NCI-H187 treated with DMSO at 0.1 percent for 48 hours (cell line): ENCODE measurements around the gene OTULIN.

Experiments
- DNase-seq: peaks from one replicate; lab custom pipeline; 2025; lab: John Stamatoyannopoulos, UW

Gene OTULIN

GRCh38 chr5:14664270-14665100 lies at the start of gene OTULIN:
Gene OTULIN (plus strand): TSS chr5:14664718. CDS start chr5:14664826, 108 bp downstream.
- no peak for DNase-seq

- no peak for DNase-seq
Observed at GRCh38 chr5:14615365-14615764, 49.2 kb upstream of the OTULIN start.

- DNase-seq: no peak
Observed at GRCh38 chr5:14617441-14617840, 47.1 kb upstream of the OTULIN start.

DNA sequence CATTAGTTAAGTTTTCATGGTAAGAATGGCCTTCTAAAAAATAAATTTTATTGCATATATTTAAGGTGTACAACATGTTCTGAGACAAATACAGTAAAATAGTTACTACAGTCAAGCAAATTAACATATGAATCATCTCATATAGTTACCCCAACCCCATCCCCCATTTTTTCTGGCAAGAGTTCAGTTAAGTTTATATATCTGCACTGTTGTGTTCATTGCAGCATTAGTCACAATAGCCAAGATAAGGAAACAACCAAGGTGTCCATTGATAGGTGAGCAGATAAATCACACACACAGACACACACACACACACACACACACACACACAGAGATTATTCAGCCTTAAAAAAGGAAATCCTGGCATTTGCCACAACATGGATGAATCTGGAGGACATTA lies 37.2 kb upstream of the OTULIN start:
- no peak for DNase-seq

DNA sequence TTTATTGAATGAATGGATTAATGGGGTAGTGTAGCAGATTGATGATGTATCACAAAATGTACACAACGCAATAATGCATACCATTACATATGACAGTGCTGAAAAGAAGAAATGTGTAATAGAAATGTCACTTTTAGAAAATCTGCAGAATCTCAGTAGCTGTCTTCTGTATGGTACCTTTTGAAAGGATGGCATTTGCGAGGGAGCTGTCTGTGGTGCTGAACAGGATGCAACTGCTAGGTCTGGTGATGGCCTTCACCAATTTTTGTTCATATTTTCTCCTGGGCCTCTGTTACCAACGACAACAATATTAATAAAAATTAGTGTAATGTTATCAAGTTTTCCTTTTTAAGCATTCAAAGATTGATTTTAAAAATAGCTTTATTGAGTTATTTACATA lies 36.2 kb upstream of the OTULIN start:
- no peak for DNase-seq

DNA sequence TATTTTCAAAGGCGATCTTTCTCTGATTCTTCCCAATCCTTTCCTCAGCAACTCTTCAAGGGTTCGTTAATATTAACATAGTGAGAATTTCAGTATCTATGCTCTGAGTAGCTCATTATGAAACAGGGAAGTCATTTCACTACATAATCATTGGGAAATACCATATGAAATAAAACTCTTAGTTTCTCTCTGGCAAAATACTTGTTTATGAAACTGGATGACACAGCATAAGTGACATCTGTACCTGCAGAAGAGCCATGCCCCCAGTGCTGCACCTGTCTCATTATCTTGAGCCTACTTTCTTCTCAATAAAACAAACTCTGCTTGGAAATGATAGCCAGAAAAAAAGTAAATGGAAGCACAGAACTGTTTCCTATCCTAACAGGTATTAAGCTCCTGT lies 33.8 kb upstream of the OTULIN start:
- no peak for DNase-seq

GRCh38 chr5:14635656-14636055 lies 28.9 kb upstream of the OTULIN start:
- no peak for DNase-seq

DNA sequence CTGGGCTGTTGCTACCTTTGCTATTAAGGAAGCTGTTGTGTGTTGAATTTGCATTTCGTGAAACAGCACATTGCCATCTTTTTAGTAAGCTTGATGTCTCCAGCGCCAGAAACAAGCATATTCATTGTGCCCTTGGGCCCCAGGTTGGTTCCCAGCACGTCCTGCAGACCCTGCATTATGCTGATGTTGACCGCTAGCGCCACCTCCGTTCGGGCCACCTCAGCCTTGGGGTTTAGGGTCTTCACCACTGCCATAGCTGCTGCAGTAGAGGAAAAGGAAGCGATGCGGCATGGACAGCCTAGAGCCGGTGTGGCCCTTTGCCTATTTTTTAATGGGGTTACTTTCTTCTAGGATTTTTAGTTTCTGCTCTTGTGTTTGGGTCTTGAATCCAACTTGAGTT lies 23.8 kb upstream of the OTULIN start:
- no peak for DNase-seq

DNA sequence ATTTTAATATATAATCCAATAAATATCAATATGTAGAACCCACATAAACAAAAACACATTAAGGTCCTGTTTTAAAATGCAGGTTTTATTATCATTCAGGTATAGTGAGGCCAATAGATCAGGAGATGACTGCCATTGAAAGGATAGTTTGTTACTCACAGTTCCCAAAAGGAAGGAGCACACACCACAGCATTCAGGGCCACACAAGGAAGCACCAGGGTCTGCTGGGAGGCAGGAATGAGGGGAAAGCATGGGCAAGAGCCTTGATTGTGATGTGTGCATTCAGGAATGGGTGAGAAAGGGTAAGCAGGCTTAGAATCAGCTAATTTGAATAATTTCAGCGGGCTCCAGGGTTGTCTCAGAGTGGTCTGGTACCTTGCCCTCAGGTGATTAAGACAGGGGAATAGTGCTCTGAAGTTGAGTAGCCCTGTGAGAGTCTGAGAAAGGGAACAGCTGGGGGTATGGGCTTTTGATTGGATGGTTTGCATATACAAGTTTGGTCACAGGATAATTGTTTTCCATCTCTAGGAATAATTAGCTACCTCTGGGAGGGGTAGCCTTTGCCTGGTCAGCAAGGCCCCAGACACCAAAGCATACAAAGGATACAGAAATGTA lies 19.8 kb upstream of the OTULIN start:
- no peak for DNase-seq

GRCh38 chr5:14650052-14650451 lies 14.5 kb upstream of the OTULIN start:
- no peak for DNase-seq

DNA sequence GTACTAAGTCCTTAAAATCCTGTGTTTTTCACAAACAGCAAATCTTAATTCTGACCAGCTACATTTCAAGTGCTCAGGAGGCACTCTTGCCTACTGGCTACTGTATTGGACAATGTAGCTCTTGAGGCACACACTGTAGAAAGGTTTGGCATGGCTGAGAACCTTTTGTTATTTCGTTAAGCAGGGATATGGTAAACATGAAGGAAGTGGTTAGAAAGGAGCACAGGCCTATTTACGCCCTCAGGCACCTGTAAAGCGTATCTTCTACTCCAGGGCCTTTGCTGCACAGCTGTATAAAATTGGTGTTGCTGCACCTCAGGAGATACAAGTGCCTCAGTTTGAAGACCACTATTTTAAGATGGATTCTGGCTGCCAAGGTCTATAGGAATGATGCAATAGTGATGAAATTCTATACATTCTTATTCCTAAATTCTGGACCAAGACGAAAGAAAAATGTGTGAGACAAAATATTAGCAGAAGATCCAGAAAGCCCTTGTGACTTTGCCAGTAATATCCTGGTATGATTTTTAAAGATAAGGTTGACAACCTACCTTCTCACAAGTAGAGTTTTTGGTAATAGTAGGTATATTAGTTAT lies 9.3 kb upstream of the OTULIN start:
- DNase-seq: no peak

GRCh38 chr5:14656898-14657297 lies 7.6 kb upstream of the OTULIN start:
- DNase-seq: no peak

DNA sequence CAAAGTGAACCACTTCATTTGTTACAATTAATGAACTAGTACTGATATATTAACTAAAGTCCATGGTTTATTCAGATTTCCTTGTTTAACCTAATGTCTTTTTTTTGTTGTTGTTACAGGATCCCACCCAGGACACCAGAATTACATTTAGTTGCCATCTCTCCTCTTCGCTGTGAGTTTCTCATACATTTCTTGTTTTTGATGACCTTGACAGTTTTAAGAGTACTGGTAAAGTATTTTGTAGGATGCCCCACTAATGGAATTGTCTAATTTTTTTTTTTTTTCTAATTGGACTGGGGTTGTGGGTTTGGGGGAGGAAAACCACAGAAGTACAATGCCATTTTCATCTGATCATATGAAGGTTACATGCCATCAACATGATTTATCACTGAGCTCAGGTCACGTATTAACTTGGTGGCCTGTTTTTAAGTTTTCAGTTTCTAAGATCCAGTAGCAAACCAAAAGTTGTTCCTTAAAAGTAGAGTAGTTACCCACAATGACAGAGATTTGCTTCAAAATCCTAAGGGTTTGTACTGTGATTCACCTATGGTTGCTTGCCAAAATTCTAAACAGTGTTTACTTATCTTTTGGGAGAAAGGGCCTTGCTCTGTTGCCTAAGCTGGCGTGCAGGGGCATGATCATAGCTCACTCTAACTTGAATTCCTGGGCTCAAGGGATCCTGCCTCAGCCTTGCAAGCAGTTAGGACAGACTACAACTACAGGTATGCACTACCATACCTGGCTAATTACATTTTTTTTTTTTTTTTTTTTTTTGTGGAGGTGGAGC lies 4.5 kb upstream of the OTULIN start:
- no peak for DNase-seq

- DNase-seq: no peak
Observed at GRCh38 chr5:14660833-14661232, 3.7 kb upstream of the OTULIN start.

DNA sequence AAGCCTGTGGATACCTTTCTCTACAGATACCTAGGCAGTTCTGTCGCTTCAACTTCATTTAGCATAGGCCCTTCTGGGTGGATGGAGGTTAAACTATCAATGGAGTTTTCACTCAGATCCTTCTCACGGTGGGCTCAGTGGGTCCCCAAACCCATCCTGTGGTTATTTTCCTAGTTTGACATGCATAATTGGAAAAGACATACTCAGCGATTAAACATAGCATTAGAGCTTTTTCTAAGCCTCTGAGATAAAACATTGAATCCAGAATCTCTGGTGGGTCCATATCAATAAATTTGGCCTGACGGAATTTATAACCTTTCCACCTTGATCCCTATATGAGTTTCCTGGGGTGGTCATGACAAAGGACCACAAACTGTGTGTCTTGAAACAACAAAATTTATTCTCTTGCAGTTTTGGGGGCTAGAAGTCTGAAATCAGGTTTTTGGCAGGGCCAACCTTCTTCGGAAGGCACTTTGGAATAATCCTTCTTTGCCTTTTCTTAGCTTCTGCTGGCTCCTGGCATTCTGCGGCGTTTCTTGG lies 1.7 kb upstream of the OTULIN start:
- DNase-seq: no peak

GRCh38 chr5:14663734-14664269 lies 716 bp upstream of the OTULIN start:
- no peak for DNase-seq

DNA sequence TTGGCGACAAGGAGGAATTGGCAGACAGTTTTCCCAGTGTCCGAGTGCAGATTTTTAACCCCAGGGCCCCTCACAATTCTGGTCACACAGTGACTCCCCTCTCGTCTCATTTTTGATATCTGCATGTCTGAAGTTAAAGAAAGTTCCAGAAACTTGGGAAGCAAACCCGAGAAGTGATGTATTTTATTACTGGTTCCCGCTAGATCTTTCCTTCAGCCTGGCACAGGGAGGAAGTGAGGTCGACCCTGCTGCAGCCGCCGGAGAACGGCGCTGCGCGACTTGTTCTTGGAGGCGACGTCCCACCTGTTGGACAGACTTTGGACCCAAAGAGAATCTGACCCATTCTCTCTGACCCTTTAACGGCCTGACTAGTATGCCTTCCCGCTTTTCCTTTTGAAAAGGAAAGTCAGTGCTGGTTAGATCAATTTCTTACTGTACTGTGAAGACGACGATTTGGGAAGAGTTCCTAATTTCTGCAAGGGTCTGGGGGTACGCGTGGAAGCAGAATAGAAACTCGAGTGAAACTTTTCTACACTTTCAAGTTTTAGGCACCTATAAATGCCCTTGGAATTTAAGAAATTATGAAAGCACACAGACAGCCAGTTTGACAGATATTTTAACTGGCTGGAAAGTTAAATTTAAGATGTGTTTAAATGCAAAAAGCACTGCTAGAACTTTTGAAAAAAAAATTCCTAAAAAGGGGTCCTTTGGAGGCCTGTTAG lies 744 bp downstream of the OTULIN start:
- no peak for DNase-seq

DNA sequence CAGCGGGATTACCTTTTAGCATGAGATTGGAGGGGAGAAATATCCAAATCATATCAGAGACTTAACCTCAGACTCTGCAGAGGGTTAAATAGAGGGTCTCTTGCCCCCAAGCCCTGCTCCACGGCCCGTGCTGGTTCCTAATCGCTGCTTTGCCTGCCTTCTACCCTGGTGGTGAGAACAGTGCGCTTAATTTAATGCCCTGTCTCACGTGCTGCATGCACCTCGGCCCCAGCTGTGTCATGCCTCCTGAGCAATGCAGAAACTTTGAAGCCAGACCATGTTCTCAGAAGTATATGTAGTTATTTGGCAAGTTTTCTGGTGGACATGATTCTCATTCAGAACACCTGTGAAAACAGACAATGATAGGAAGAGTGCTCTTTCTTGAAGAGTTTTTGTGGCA lies 1.4 kb downstream of the OTULIN start:
- DNase-seq: no peak

- DNase-seq: no peak
Observed at GRCh38 chr5:14666357-14666756, 1.8 kb downstream of the OTULIN start.

DNA sequence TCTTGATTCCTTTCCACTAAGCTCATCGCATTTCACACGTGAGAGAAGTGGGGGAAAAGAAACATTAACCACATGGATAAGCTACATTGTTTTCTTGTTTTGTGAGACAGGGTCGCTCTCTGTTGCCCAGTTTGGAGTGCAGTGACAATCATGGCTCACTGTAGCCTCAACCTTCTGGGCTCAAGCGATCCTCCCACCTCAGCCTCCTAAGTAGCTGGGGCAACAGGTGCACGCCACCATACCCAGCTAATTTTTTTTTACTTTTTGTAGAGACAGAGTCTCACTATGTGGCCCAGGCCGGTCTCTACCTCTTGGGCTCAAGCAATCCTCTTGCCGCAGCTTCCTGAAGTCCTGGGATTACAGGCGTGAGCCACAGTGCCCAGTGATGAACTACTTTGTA lies 2.8 kb downstream of the OTULIN start:
- no peak for DNase-seq

- no peak for DNase-seq
Observed at GRCh38 chr5:14667770-14668169, 3.3 kb downstream of the OTULIN start.
